ENCODE measurements around the gene NCSTN.

NCSTN gene

GRCh38 chr1:160353223-160353622 is 10.0 kb downstream of the NCSTN start:
- no peak for DNase-seq

- peak; percentile 8 to 26 for DNase-seq
Observed at GRCh38 chr1:160354388-160354985, 11.3 kb downstream of the NCSTN start.

GRCh38 chr1:160357286-160358002 is 14.3 kb downstream of the NCSTN start:
- no peak for DNase-seq

GRCh38 chr1:160358073-160358472 is 14.9 kb downstream of the NCSTN start:
- DNase-seq: no peak

- DNase-seq: no peak
Observed at GRCh38 chr1:160359559-160360226, 16.5 kb downstream of the NCSTN start.

GRCh38 chr1:160360227-160360695 is 17.1 kb downstream of the NCSTN start:
- DNase-seq: no peak

- DNase-seq: no peak
Observed at GRCh38 chr1:160361199-160361598, 18.0 kb downstream of the NCSTN start.

GRCh38 chr1:160361814-160362167 is 18.6 kb downstream of the NCSTN start:
- DNase-seq: no peak

GRCh38 chr1:160362168-160362957 is 19.2 kb downstream of the NCSTN start:
- DNase-seq: no peak

- DNase-seq: no peak
Observed at GRCh38 chr1:160363010-160363409, 19.8 kb downstream of the NCSTN start.

GRCh38 chr1:160363951-160364735 is 21.0 kb downstream of the NCSTN start:
- no peak for DNase-seq

- no peak for DNase-seq
Observed at GRCh38 chr1:160365325-160365724, 22.1 kb downstream of the NCSTN start.

GRCh38 chr1:160366731-160367515 is 23.7 kb downstream of the NCSTN start, which contains the start of gene NHLH1:
Gene NHLH1 (plus strand): TSS chr1:160367071. CDS start chr1:160370732, 3,661 bp downstream.
- DNase-seq: no peak

- DNase-seq: no peak
Observed at GRCh38 chr1:160367516-160367900, 24.3 kb downstream of the NCSTN start.

GRCh38 chr1:160367934-160368923 is 25.0 kb downstream of the NCSTN start:
- no peak for DNase-seq

GRCh38 chr1:160369087-160369486 is 25.9 kb downstream of the NCSTN start:
- no peak for DNase-seq

GRCh38 chr1:160370561-160371345 is 27.6 kb downstream of the NCSTN start:
- DNase-seq: no peak

GRCh38 chr1:160371346-160371631 is 28.1 kb downstream of the NCSTN start:
- DNase-seq: no peak

GRCh38 chr1:160371756-160372155 is 28.6 kb downstream of the NCSTN start:
- no peak for DNase-seq

GRCh38 chr1:160373696-160374095 is 30.5 kb downstream of the NCSTN start:
- no peak for DNase-seq
